Upper lobe of left lung (tissue), 4 donors: ENCODE measurements around the gene C5orf15.

Source experiments
- EP300 ChIP-seq, 4 donors: sonication (generic); formaldehyde crosslinking; IDR thresholded peaks; one replicate each; pipeline ENCODE4 v1.5.1; 2017; ENCODE audit warnings: antibody characterized with exemption in 4 of 4, control low read depth in 2 of 4
- POLR2A ChIP-seq, 4 donors: fragments of 450-650 bp; IDR thresholded peaks; one replicate each; pipeline ENCODE4 v1.5.1; 2016 to 2017; ENCODE audit warnings: antibody characterized with exemption in 4 of 4, mild to moderate bottlenecking in 2 of 4
- TF ChIP-seq, protein P1 (sequence below), 6 experiments: fragments of 450-650 bp in 4 of 6; fragments of 200-600 bp in 2 of 6; sonication (generic) in 2 of 6; IDR thresholded peaks; one replicate each; pipeline ENCODE4 v1.5.1; 2016 to 2019; ENCODE audit warnings: antibody characterized with exemption in 6 of 6

DNA sequence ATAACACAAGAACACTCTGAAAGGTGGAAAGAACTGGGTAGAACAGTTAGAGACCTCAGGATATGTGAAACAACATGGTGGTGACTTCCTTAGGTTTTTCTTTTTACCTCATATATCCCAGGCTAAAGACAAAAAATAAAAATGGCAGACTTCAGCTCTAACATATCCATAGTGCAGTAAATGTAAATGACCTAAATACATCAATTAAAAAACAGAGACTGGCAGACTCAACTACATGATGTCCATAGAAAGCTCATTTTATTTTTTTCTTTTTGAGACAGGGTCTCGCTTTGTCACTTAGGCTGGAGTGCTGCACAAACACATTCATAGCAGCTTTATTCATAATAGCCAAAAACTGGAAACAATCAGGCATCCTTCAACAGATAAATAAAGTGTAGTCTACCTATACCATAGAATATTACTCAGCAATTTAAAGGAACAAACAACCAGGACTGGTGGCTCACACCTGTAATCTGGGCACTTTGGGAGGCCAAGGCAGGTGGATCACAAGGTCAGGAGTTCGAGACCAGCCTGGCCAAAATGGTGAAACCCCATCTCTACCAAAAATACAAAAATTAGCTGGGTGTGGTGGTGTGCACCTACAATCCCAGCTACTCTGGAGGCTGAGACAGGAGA is 4.8 kb downstream of the C5orf15 start:
- TF ChIP-seq, protein P1, sequence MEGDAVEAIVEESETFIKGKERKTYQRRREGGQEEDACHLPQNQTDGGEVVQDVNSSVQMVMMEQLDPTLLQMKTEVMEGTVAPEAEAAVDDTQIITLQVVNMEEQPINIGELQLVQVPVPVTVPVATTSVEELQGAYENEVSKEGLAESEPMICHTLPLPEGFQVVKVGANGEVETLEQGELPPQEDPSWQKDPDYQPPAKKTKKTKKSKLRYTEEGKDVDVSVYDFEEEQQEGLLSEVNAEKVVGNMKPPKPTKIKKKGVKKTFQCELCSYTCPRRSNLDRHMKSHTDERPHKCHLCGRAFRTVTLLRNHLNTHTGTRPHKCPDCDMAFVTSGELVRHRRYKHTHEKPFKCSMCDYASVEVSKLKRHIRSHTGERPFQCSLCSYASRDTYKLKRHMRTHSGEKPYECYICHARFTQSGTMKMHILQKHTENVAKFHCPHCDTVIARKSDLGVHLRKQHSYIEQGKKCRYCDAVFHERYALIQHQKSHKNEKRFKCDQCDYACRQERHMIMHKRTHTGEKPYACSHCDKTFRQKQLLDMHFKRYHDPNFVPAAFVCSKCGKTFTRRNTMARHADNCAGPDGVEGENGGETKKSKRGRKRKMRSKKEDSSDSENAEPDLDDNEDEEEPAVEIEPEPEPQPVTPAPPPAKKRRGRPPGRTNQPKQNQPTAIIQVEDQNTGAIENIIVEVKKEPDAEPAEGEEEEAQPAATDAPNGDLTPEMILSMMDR (IDR thresholded peaks at IDR 0.05), result no peak
- no peak for TF ChIP-seq POLR2A (IDR thresholded peaks at IDR 0.05)
- no peak for TF ChIP-seq EP300 (IDR thresholded peaks at IDR 0.05)
